A673 (cell line): Measurements from ENCODE around the gene VMAC. TPM values are rescaled to one million over a fixed set of nuclear protein-coding genes. Genes with fewer than 3 reads are reported as not detected.
A peak's percentile ranks its signal among the peaks of the same experiment; 100 is the strongest.

Experiments used
- BruUV-seq: library from RNA; stranded (reverse); fragments of 400-500 nt; replicated peaks from 2 replicates; lab custom pipeline; 2021; lab: Mats Ljungman, UMichigan
- CTCF ChIA-PET: fragments of 300-600 bp; sonication (Branson Sonifier 250); formaldehyde crosslinking; loops from one replicate; lab custom pipeline; 2022; ENCODE audit warnings: antibody characterized with exemption; lab: Charles Lee
- POLR2A ChIA-PET: fragments of 300-600 bp; sonication (Branson Sonifier 250); formaldehyde crosslinking; loops from one replicate; lab custom pipeline; 2022; ENCODE audit warnings: antibody characterized with exemption; ENCODE audit not compliant: low non-redundant PET; lab: Charles Lee
- DNase-seq: peaks from one replicate; pipeline ENCODE4 v3.0.0-alpha.2; 2015; ENCODE audit warnings: low spot score
- H3K27ac ChIP-seq: fragments of 200-600 bp; sonication (generic); 2 replicates; pipeline ENCODE4 v1.5.1; 2016; ENCODE audit warnings: mixed run types, low read depth, mild to moderate bottlenecking, mixed read lengths, antibody characterized with exemption, low read length; ENCODE audit not compliant: poor library complexity, severe bottlenecking
- H3K27me3 ChIP-seq: fragments of 200-600 bp; sonication (generic); replicated peaks from 2 replicates; pipeline ENCODE4 v1.6.1; 2017; ENCODE audit warnings: mixed run types, low read depth, mild to moderate bottlenecking, mixed read lengths, antibody characterized with exemption, low read length; ENCODE audit not compliant: insufficient read depth, poor library complexity
- H3K36me3 ChIP-seq: fragments of 200-600 bp; sonication (generic); 2 replicates; pipeline ENCODE4 v1.6.1; 2016; ENCODE audit warnings: mixed run types, mild to moderate bottlenecking, mixed read lengths, antibody characterized with exemption, low read length; ENCODE audit not compliant: insufficient read depth, poor library complexity, severe bottlenecking
- H3K4me1 ChIP-seq: fragments of 200-600 bp; sonication (generic); 2 replicates; pipeline ENCODE4 v1.6.1; 2017; ENCODE audit warnings: mixed run types, mild to moderate bottlenecking, mixed read lengths, antibody characterized with exemption, low read length; ENCODE audit not compliant: insufficient read depth, poor library complexity, severe bottlenecking
- H3K4me3 ChIP-seq: fragments of 200-600 bp; sonication (generic); 2 replicates; pipeline ENCODE4 v1.5.1; 2016; ENCODE audit warnings: low read depth, mixed run types, mild to moderate bottlenecking, mixed read lengths, low read length; ENCODE audit not compliant: poor library complexity, severe bottlenecking
- H3K9me3 ChIP-seq: fragments of 200-600 bp; sonication (generic); 2 replicates; pipeline ENCODE4 v1.6.1; 2016; ENCODE audit warnings: mixed run types, low read depth, mild to moderate bottlenecking, mixed read lengths, antibody characterized with exemption, low read length; ENCODE audit not compliant: poor library complexity, severe bottlenecking
- CTCF ChIP-seq: fragments of 300-800, 200-600 bp; sonication (generic); conservative IDR thresholded peaks from 2 replicates; pipeline ENCODE4 v1.5.1; 2017; ENCODE audit warnings: low read depth, mild to moderate bottlenecking, antibody characterized with exemption, low read length, moderate library complexity, mixed read lengths
- EZH2 ChIP-seq: fragments of 200-600 bp; sonication (generic); IDR thresholded peaks from 2 replicates; pipeline ENCODE4 v1.6.1; 2017; ENCODE audit warnings: borderline replicate concordance, low read depth, mild to moderate bottlenecking, mixed read lengths, antibody characterized with exemption, low read length; ENCODE audit not compliant: poor library complexity, severe bottlenecking
- intact Hi-C: fragments of 100-400 bp; cut with micrococcal nuclease; formaldehyde crosslinking; loops from one replicate; pipeline ENCODE4 v1.10.0; 2022; ENCODE audit not compliant: unreplicated experiment
- total RNA-seq: library from RNA; stranded (reverse); gene quantifications from 2 replicates; pipeline ENCODE4 v1.2.3, GENCODE V29; 2021

The VMAC gene
- total RNA-seq, 1 experiment from 2014 or later: 0.67 TPM

DNA sequence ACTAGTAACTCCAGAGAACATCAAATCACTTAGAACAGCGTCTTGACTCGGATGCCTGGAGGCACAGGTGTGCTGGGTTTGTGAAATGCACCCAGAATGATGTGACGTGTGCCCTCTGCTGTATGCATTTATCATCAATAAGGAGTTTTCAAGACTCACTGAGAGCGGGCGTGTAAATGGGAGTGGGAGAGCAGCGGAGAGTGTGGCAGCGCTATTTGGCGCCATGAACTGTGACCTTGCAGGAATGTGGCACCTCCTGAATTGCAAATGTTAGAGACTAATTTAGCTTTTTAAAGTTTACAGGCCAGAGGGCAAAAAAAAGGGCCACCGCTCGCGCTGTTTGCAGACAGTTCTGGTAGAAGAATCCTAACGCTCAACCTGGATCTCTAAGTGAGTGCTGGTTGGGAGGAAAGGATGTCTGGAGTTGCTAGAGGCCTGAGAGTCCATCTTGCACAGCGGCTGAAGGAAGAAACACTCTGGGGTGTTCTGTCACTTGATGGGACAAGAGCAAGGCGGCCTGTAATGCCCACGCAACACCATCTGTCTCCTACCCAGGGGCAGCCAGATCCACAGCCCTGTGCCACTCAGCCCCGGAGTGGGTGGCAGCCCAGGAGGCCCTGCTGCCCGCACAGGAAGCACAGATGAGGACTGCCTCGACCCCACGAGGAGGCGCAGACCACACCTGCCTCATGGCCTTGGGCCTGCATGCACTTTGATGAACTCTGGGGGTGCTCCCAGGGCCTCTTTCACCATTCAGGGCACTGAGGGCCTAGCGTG is 53.6 kb downstream of the VMAC start:
- ChIA-PET CTCF (no interaction called here), POLR2A (no interaction called here)
- BruUV-seq: no TSS peak
- TF ChIP-seq CTCF (no peak), EZH2 (no peak)
- H3K4me3 ChIP-seq: no peak overlapping the region
- no peak for DNase-seq
- peaks cover 51% of the 10 kb centered on the region for H3K4me1 ChIP-seq
- no peaks in the 10 kb centered on the region for H3K36me3 ChIP-seq
- H3K9me3 ChIP-seq: no peaks in the 10 kb centered on the region
- peak overlapping the region; percentile 8 for H3K27ac ChIP-seq
- no peaks in the 10 kb centered on the region for H3K27me3 ChIP-seq
- intact Hi-C loops: no loop called here

DNA sequence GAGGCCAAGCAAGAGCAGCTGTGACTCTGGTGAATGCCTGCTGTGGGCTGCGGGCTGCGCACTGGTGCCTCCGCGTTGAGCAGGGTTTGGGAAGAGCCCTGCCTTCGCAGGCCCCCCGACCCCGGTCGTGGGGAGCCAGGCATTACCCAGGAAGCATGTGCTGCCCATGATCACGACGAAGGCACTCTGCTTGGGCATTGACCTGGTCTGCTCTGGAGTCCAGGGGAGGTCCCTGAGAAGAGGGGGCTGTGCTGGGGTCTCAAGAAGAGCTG is 54.1 kb downstream of the VMAC start:
- Histone ChIP-seq H3K9me3 (no peaks in the 10 kb centered on the region), H3K4me3 (no peak overlapping the region), H3K27ac (peak overlapping the region; percentile 8), H3K36me3 (no peaks in the 10 kb centered on the region), H3K4me1 (peaks cover 45% of the 10 kb centered on the region), H3K27me3 (no peaks in the 10 kb centered on the region)
- BruUV-seq: no TSS peak
- POLR2A ChIA-PET: no interaction called here
- no peak for TF ChIP-seq CTCF
- TF ChIP-seq EZH2: no peak
- intact Hi-C loops: no loop called here
- CTCF ChIA-PET: no interaction called here
- DNase-seq: no peak

DNA sequence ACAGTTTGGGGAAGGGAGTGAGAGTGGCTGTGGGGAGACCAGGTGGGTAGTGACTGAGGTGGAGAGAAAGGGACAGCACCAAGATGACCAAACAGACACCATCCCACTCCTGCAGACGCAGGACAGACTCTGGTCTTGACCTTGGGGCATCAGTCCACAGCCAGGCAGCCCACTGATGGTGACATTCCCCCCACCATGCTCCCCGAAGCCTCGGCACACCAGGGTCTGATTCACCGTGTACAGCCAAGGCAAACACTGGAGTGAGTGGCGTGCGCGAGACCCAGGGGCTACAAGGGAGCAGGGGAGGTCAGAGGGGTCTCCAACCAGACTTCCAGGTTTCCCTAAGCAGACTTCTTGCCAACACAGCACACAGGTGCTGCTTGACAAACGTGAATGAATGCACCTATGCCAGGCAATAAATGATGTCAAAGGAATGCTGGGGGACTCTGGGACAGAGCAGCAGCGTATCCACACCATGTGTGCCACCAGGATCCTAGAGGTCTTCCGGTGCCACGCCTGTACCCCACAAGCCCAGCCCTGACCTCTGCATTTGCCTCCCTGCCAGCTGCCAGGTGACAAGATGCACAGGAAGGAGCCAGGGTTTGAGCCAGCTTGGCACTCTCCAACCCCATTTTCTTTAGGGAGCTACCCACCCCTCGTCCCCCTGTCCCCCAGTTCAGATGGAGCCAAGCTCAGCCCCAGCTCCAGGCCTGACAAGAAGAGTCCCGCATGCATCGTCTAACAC is 54.8 kb downstream of the VMAC start:
- no peak for DNase-seq
- no peak overlapping the region for H3K4me3 ChIP-seq
- peaks cover 39% of the 10 kb centered on the region for H3K4me1 ChIP-seq
- POLR2A ChIA-PET: no interaction called here
- BruUV-seq: no TSS peak
- intact Hi-C loops: no loop called here
- H3K27ac ChIP-seq: peak overlapping the region; percentile 48
- no peaks in the 10 kb centered on the region for H3K9me3 ChIP-seq
- no peaks in the 10 kb centered on the region for H3K27me3 ChIP-seq
- no peaks in the 10 kb centered on the region for H3K36me3 ChIP-seq
- no peak for TF ChIP-seq CTCF
- TF ChIP-seq EZH2: no peak
- CTCF ChIA-PET: no interaction called here

Other genes starting within 250 kb of the VMAC start
- gene MICOS13, start 224.4 kb upstream of the VMAC start, total RNA-seq: 36.3 and 43.6 TPM in 2 replicates
- 5.7 and 8.2 TPM in 2 replicates for gene HSD11B1L, start 223.8 kb upstream of the VMAC start, total RNA-seq
- 984 and 992 TPM in 2 replicates for gene RPL36, start 214.6 kb upstream of the VMAC start, total RNA-seq
- 152 and 160 TPM in 2 replicates for gene LONP1, start 184.7 kb upstream of the VMAC start, total RNA-seq
- gene CATSPERD, start 184.2 kb upstream of the VMAC start, total RNA-seq: not detected in 2 replicates
- gene PRR22, start 120.1 kb upstream of the VMAC start, total RNA-seq: 6.5 and 8.2 TPM in 2 replicates
- gene DUS3L, start 113.7 kb upstream of the VMAC start, total RNA-seq: 56.8 and 85.3 TPM in 2 replicates
- gene NRTN, start 99.8 kb upstream of the VMAC start, total RNA-seq: 1.6 and 3.9 TPM in 2 replicates
- gene FUT6, start 65.2 kb upstream of the VMAC start, total RNA-seq: not detected in 2 replicates
- gene FUT3, start 53.4 kb upstream of the VMAC start, total RNA-seq: not detected in 2 replicates
- gene FUT5, start 34.3 kb upstream of the VMAC start, total RNA-seq: not detected in 2 replicates
- 290 and 298 TPM in 2 replicates for gene NDUFA11, start 1.1 kb upstream of the VMAC start, total RNA-seq
- gene CAPS, start 9.4 kb downstream of the VMAC start, total RNA-seq: 0.92 and 1.7 TPM in 2 replicates
- 126 and 130 TPM in 2 replicates for gene RANBP3, start 73.3 kb downstream of the VMAC start, total RNA-seq
- gene RFX2, start 205.6 kb downstream of the VMAC start, total RNA-seq: 11.7 and 11.8 TPM in 2 replicates
- gene ACSBG2, start 230.8 kb downstream of the VMAC start, total RNA-seq: not detected in 2 replicates